Measurements from ENCODE around the gene RPS23.
A peak's percentile ranks its signal among the peaks of the same experiment; 100 is the strongest.
"Not testable (repeated sequence)": the region's sequence is repeated elsewhere in the genome, so short reads cannot be mapped to it uniquely, and the experiment has no call there.

The RPS23 gene

GRCh38 chr5:82287625-82288024, 9.5 kb upstream of the RPS23 start:
- no peak for DNase-seq

- no peak for DNase-seq
Observed at GRCh38 chr5:82285206-82285605, 7.1 kb upstream of the RPS23 start.

- DNase-seq, result no peak
Observed at GRCh38 chr5:82283893-82284292, 5.7 kb upstream of the RPS23 start.

GRCh38 chr5:82278711-82279370, 687 bp upstream of the RPS23 start:
- no peak for DNase-seq

GRCh38 chr5:82277613-82277986, 554 bp downstream of the RPS23 start:
- peak; percentile 3 for DNase-seq

DNA sequence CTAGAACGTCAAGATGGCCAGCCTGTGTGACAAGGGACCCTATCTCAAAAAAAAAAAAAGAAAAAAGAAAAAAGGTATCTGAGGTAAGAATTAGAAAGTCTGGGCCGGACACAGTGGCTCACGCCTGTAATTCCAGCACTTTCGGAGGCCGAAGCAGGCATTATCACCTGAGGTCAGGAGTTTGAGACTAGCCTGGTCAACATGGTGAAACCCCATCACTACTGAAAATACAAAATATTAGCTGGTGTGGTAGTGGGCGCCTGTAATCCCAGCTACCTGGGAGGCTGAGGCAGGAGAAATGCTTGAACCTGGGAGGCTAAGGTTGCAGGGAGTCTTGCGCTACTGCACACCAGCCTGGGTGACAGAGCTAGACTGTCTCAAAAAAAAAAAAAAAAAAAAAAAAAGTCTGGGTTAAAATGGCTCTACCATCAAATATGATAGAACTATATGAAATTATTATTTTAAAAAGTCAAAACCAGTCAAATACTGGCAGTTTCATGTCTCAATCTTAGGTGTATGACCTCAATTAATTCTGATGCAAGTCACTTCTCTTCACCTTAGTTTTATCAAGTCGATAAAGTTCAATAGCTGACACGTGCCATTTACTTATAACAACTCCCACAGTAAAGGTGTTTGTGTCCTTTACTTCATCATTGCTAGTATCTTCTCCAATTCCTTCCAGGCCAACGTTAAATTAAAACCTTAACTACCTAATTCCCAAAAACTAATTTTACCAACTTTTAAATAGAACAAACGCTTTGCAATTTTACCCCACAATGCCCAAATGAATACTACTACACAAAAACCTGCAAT, 1.1 kb downstream of the RPS23 start:
- no peak for DNase-seq

GRCh38 chr5:82275216-82275664, 2.9 kb downstream of the RPS23 start:
- DNase-seq, result no peak

- no peak for DNase-seq
Observed at GRCh38 chr5:82274343-82275211, 3.6 kb downstream of the RPS23 start.

- not testable (repeated sequence) for DNase-seq
Observed at GRCh38 chr5:82273426-82273825, 4.7 kb downstream of the RPS23 start.

GRCh38 chr5:82272571-82273356, 5.4 kb downstream of the RPS23 start:
- not testable (repeated sequence) for DNase-seq

- DNase-seq, result not testable (repeated sequence)
Observed at GRCh38 chr5:82269363-82269762, 8.8 kb downstream of the RPS23 start.

- not testable (repeated sequence) for DNase-seq
Observed at GRCh38 chr5:82267297-82267933, 10.7 kb downstream of the RPS23 start.

GRCh38 chr5:82265047-82265446, 13.1 kb downstream of the RPS23 start:
- no peak for DNase-seq

- no peak for DNase-seq
Observed at GRCh38 chr5:82259172-82259800, 18.9 kb downstream of the RPS23 start.

- no peak for DNase-seq
Observed at GRCh38 chr5:82257729-82258128, 20.4 kb downstream of the RPS23 start.

GRCh38 chr5:82257247-82257646, 20.9 kb downstream of the RPS23 start:
- no peak for DNase-seq

DNA sequence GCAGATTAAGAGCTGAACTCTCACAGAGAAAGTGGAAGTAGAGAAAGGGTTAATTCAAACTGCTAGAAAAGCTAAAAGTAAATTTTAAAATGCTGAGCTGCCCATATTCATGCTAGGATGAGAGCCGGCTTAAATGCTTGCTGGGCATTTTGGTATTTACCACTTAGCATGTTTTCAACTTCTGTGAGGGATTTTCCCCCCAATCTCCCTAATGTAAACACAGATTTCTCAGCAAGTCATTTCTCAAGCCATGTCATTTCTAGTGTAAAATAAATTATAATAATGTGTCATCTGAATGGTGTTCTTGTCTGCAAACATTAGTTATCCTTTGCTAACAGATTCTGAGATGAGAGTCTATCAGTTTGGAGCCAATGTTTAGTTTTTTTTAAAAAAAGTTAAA, 22.3 kb downstream of the RPS23 start:
- no peak for DNase-seq

DNA sequence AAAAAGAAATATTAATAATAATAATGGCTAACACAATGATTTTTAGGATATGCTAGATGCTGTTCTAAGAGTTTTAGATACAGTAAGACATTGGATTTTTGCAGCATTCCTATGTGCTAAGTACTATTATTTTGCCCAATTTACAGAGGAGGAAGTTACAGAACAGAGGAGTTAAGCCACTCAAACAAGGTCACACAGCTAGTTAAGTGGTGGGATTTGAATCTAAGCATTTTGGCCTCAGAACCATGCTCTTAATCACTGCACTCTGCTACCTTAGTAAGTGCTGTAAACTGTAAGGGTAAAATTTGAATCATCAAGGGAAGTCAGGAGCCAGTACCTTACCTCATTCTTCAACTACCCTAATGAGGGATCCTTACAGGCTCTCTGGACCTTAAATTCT, 25.4 kb downstream of the RPS23 start:
- no peak for DNase-seq

- DNase-seq, result no peak
Observed at GRCh38 chr5:82246960-82247574, 31.1 kb downstream of the RPS23 start.

DNA sequence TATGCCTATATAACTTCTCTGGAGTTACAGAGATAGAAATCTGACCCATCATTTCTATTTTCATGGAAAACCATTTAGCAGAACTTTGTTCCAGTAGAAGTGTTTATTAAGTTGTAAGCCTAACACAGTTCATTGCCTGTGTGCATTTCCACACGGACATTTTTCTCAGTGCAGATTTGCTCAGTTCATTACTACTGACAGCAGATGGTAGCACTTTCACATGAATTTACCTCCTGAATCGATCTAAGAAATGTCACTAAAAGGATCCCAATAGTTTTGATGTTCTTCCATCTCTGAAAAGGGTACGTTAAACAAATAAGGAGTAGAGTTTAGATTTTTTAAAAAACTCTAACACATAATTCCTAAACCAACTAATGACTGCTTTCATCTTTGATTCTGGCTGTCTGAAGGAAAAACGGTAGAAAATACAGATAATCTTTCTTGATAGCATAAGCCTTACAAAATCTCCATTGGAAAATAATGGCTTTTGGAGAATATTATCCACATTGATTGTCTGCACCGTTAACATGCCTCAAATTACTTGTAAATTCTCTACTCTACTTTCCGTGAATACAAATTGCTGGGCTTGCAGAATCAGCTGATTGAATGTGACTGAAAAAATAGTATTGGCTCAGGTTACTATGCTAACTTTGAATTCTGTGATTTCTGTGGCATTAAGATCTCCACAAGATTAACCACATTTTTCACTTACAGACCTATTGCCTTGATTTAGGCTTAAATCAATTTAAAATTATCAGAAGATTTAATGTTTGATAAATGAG, 33.1 kb downstream of the RPS23 start:
- no peak for DNase-seq
